ENCODE data around the gene ZNF317.
"Not testable (repeated sequence)": the region's sequence is repeated elsewhere in the genome, so short reads cannot be mapped to it uniquely, and the experiment has no call there.

The ZNF317 gene

DNA sequence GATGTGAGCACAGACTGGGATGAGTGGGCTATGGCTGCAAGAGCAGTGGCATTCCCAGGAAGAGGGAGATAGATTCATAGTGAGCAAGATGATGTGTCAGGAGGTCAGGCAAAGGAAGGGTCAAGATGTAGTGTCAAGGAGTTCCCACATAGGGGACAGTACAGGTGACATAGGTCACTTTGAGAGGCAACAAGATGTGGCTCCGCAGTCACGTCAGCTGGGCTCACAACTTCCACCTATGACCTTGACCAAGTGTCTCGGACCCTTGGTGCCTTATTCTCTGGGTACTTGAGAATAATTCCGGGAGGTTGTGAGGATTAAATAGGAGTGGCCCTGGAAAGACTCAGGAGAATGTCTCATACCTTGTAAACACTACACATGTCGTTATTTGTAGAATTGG, 10.5 kb downstream of the ZNF317 start:
- Histone ChIP-seq H3K4me1 (ENCODE audit: insufficient read depth, low read length) (no peaks in the 10 kb centered on the region), H3K9ac (ENCODE audit: low read depth, low read length) (no peak overlapping the region), H3K9me3 (ENCODE audit: control insufficient read depth, insufficient read depth, low read length) (peaks cover 28% of the 10 kb centered on the region), H3K36me3 (ENCODE audit: insufficient read depth, low read length) (peaks cover 10% of the 10 kb centered on the region; the same call in 1 of the 2 replicates)

DNA sequence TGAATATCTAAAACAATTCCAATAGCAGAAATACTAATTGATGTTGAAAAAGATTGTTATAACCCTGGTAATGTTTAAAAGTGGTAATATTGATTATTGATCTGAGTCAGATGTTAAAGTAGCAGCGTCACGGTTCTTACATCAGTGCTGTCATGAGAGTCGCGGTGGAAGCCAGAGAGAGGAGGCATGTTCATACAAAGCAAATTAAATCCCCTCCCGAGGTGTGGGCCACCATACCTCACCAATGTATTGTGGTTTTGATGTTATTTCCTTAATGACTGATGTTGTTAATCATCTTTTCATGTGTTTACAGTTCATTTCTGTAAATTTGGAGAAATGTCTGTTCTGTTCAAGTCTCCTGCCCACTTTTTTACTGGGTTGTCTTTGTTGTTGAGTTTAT, 11.2 kb downstream of the ZNF317 start:
- H3K9me3 ChIP-seq (ENCODE audit: control insufficient read depth, insufficient read depth, low read length), result peaks cover 28% of the 10 kb centered on the region

DNA sequence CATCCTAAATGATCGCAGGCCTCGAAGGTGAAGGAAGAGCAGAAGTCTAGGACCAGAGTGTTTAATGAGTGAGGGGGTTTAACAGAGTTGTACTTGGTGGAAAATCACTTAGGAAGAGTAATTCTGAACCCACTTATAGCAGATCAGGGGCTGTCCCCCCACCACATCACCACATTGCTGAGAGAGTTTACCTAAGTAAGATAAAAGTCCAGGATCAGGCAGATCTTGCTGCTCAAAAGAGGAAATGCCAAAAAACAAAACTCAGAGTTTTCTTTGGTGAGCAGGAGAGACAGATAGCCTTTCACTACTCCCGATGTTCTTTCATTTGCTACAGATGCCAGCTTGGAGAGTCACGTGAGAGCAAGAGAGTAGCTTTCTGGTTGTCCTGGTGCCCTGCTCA, 15.4 kb downstream of the ZNF317 start:
- Histone ChIP-seq H3K9ac (ENCODE audit: low read depth, low read length) (no peak overlapping the region), H3K9me3 (ENCODE audit: control insufficient read depth, insufficient read depth, low read length) (peaks cover 31% of the 10 kb centered on the region; the same call in 1 of the 2 replicates), H3K4me1 (ENCODE audit: insufficient read depth, low read length) (no peaks in the 10 kb centered on the region), H3K36me3 (ENCODE audit: insufficient read depth, low read length) (peaks cover 50% of the 10 kb centered on the region)

More for the DNA sequence above, 11.2 kb downstream of the ZNF317 start:
- H3K9ac ChIP-seq (ENCODE audit: low read depth, low read length), result no peak overlapping the region
- H3K36me3 ChIP-seq (ENCODE audit: insufficient read depth, low read length), result peaks cover 17% of the 10 kb centered on the region; the same call in 1 of the 2 replicates
- no peaks in the 10 kb centered on the region for H3K4me1 ChIP-seq (ENCODE audit: insufficient read depth, low read length)

DNA sequence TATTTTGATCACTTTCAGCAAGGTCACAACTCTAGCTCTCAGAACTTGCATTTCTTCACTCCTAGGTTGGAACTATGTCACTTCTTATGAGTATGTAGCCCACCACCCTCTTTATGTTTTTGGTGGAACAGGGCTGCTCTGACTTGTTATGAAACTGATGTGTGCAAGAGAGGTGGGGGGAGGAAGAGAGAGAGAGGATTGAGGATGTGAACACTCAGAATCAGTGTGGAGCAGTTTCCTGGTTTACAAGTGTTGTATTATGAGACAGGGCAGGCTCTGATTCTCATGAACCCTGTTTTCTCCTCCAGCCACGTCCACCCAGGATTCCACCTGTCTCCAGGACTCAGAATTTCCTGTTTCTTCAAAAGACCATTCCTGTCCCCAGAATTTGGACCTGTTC, 16.1 kb downstream of the ZNF317 start:
- H3K9ac ChIP-seq (ENCODE audit: low read depth, low read length), result no peak overlapping the region
- no peaks in the 10 kb centered on the region for H3K4me1 ChIP-seq (ENCODE audit: insufficient read depth, low read length)
- H3K36me3 ChIP-seq (ENCODE audit: insufficient read depth, low read length), result peaks cover 57% of the 10 kb centered on the region
- H3K9me3 ChIP-seq (ENCODE audit: control insufficient read depth, insufficient read depth, low read length), result peaks cover 30% of the 10 kb centered on the region

DNA sequence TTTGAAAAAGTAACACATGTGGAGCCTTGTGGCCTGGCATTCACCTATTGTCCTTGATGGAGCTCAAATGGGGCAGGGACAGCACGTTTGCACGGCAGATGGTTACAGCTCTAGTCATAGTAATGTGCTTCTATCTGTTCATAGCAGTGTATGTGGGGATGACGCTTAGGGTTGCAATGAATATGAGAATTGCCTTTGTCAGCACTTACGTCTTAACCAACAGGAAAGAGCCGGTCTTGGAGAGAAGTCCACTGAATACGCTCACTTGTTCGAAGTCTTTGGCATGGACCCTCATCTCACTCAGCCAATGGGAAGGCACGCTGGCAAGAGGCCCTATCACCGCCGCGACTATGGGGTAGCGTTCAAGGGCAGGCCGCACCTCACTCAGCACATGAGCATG, 19.7 kb downstream of the ZNF317 start:
- Histone ChIP-seq H3K9ac (ENCODE audit: low read depth, low read length) (no peak overlapping the region), H3K36me3 (ENCODE audit: insufficient read depth, low read length) (peaks cover 73% of the 10 kb centered on the region), H3K9me3 (ENCODE audit: control insufficient read depth, insufficient read depth, low read length) (peaks cover 29% of the 10 kb centered on the region), H3K4me1 (ENCODE audit: insufficient read depth, low read length) (no peaks in the 10 kb centered on the region)

DNA sequence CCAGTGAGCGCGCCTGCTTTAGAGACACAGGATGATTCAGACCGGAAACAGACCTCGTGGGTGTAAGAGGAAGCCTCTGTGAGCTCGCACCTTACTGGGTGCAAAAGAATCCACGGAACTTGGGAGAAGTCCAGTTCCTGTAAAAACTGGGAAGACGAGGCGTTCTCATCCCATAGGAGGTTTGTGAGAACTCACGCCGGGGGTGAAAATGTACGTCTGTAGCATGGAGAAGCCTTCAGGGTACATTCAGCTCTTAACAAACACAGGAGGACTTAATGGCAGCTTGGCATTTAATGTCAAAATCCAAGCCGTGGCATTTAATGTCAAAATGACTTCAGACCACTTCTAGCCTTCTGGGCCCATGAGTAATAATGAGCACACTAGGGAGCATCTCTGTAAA, 21.2 kb downstream of the ZNF317 start:
- H3K36me3 ChIP-seq (ENCODE audit: insufficient read depth, low read length), result peaks cover 61% of the 10 kb centered on the region
- H3K9ac ChIP-seq (ENCODE audit: low read depth, low read length), result no peak overlapping the region
- peaks cover 26% of the 10 kb centered on the region for H3K9me3 ChIP-seq (ENCODE audit: control insufficient read depth, insufficient read depth, low read length)

GRCh38 chr19:9165261-9165660, 25.1 kb downstream of the ZNF317 start:
- Histone ChIP-seq H3K4me1 (ENCODE audit: insufficient read depth, low read length) (no peaks in the 10 kb centered on the region), H3K9ac (ENCODE audit: low read depth, low read length) (no peak overlapping the region), H3K36me3 (ENCODE audit: insufficient read depth, low read length) (peaks cover 32% of the 10 kb centered on the region), H3K9me3 (ENCODE audit: control insufficient read depth, insufficient read depth, low read length) (peaks cover 14% of the 10 kb centered on the region)

More for the DNA sequence above, 21.2 kb downstream of the ZNF317 start:
- no peaks in the 10 kb centered on the region for H3K4me1 ChIP-seq (ENCODE audit: insufficient read depth, low read length)

DNA sequence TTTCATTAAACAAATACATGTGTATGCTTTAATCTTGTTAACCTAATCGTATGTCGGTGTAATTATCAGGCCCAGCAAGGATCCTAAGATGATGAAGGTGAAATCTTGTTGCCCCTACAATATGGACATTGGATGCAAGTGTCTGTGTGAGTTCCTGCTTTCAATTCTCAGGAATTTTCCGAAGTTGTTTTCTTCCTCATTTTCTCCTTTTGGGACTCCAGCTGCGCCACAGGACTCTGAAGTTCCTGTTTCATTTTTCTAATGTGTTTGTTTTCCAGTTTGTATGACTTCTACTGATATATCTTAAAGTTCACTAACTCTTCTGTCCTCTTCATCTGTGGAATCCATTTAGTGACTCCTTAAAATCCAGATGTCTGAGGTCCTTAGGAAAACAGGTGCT, 26.6 kb downstream of the ZNF317 start:
- Histone ChIP-seq H3K36me3 (ENCODE audit: insufficient read depth, low read length) (peaks cover 16% of the 10 kb centered on the region), H3K9ac (ENCODE audit: low read depth, low read length) (no peak overlapping the region), H3K4me1 (ENCODE audit: insufficient read depth, low read length) (no peaks in the 10 kb centered on the region), H3K9me3 (ENCODE audit: control insufficient read depth, insufficient read depth, low read length) (peaks cover 4% of the 10 kb centered on the region)

DNA sequence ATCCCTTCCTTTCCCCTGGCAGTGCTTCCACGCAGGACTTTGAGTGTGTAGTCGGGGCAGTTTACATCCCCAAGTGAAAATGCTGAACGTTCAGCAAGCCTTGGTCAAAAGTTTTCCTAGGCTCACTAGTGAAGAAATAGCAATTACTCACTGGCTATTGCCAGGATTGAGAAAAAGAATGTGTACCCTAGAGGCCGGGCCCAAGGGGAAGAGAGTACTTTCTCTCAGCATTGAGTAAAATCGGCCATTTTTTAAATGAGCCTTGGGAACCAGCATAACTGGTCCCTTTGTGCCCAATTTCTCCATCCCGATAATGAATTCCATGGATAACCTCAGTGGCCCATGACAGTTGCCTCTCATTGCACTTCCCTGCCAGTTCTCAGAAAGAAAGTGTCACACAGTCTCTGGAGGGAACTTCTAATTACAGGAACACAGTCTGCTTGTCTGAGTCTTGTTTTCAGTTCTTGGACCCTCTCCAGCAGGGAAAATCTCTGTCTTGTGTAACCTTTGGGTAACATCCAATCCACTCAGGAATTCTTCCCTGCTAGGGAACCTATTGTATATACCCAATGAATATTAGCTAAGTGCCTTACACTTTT, 31.3 kb downstream of the ZNF317 start:
- Histone ChIP-seq H3K9me3 (ENCODE audit: control insufficient read depth, insufficient read depth, low read length) (no peaks in the 10 kb centered on the region; the same call in 1 of the 2 replicates), H3K4me1 (ENCODE audit: insufficient read depth, low read length) (no peaks in the 10 kb centered on the region), H3K36me3 (ENCODE audit: insufficient read depth, low read length) (no peaks in the 10 kb centered on the region), H3K9ac (ENCODE audit: low read depth, low read length) (no peak overlapping the region)

GRCh38 chr19:9175326-9175725, 35.1 kb downstream of the ZNF317 start:
- Histone ChIP-seq H3K36me3 (ENCODE audit: insufficient read depth, low read length) (no peaks in the 10 kb centered on the region), H3K9ac (ENCODE audit: low read depth, low read length) (no peak overlapping the region), H3K9me3 (ENCODE audit: control insufficient read depth, insufficient read depth, low read length) (no peaks in the 10 kb centered on the region), H3K4me1 (ENCODE audit: insufficient read depth, low read length) (no peaks in the 10 kb centered on the region)

- H3K9ac ChIP-seq (ENCODE audit: low read depth, low read length), result no peak within 1 kb of the TSS
- no peaks in the 10 kb centered on the region for H3K36me3 ChIP-seq (ENCODE audit: insufficient read depth, low read length)
- H3K9me3 ChIP-seq (ENCODE audit: control insufficient read depth, insufficient read depth, low read length), result no peaks in the 10 kb centered on the region
- H3K4me1 ChIP-seq (ENCODE audit: insufficient read depth, low read length), result no peaks in the 10 kb centered on the region
Observed at GRCh38 chr19:9178901-9179300, 38.7 kb downstream of the ZNF317 start, which contains the start of gene OR7D2. Gene OR7D2, plus strand, starts transcription at chr19:9178979. Its CDS starts 6,803 bp downstream, at chr19:9185782.

DNA sequence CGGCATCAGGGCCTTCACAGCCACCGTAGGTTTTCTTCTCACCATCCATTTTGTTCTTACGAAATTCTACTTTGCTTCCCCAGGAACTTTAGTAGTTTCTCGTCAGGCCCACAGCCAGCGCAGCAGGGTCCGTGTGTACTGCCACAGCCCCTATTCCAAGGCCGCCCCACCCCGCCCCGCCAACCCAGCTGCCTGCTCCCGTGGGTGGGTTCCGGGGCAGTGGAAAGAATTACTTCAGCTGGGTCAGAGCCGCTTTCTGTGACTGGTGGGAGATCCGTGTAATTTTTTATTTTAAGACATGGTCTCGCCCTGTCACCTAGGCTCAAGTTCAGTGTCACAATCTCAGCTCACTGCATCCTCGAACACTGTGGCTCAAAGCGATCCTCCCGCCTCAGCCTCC, 42.8 kb downstream of the ZNF317 start:
- Histone ChIP-seq H3K36me3 (ENCODE audit: insufficient read depth, low read length) (no peaks in the 10 kb centered on the region), H3K9ac (ENCODE audit: low read depth, low read length) (no peak overlapping the region), H3K4me1 (ENCODE audit: insufficient read depth, low read length) (no peaks in the 10 kb centered on the region), H3K9me3 (ENCODE audit: control insufficient read depth, insufficient read depth, low read length) (no peaks in the 10 kb centered on the region)

DNA sequence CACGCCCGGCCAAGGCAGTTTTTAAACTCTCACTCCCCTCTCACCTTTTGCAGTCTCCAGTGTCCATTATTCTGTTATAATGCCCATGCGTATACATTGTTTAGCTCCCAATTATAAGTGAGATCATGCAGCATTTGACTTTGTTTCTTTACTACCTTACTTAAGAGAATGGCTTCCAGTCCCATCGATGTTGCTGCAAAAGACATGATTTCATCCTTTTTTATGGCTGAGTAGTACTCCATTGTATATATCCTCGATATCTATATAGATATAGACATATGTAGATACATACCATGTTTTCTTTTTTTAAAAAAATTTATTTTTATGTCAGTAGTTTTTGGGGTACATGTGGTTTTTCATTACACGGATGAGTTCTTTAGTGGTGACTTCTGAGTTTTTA, 47.0 kb downstream of the ZNF317 start:
- no peaks in the 10 kb centered on the region for H3K9me3 ChIP-seq (ENCODE audit: control insufficient read depth, insufficient read depth, low read length)
- H3K9ac ChIP-seq (ENCODE audit: low read depth, low read length), result no peak overlapping the region
- H3K4me1 ChIP-seq (ENCODE audit: insufficient read depth, low read length), result no peaks in the 10 kb centered on the region
- H3K36me3 ChIP-seq (ENCODE audit: insufficient read depth, low read length), result no peaks in the 10 kb centered on the region

GRCh38 chr19:9189535-9189934, 49.3 kb downstream of the ZNF317 start:
- no peaks in the 10 kb centered on the region for H3K9me3 ChIP-seq (ENCODE audit: control insufficient read depth, insufficient read depth, low read length)

GRCh38 chr19:9198044-9198443, 57.8 kb downstream of the ZNF317 start:
- not testable (repeated sequence) for H3K4me1 ChIP-seq (ENCODE audit: insufficient read depth, low read length); H3K36me3 ChIP-seq (ENCODE audit: insufficient read depth, low read length); H3K9ac ChIP-seq (ENCODE audit: low read depth, low read length); H3K9me3 ChIP-seq (ENCODE audit: control insufficient read depth, insufficient read depth, low read length)

More at GRCh38 chr19:9189535-9189934, 49.3 kb downstream of the ZNF317 start:
- no peak overlapping the region for H3K9ac ChIP-seq (ENCODE audit: low read depth, low read length)
- H3K4me1 ChIP-seq (ENCODE audit: insufficient read depth, low read length), result no peaks in the 10 kb centered on the region
- H3K36me3 ChIP-seq (ENCODE audit: insufficient read depth, low read length), result no peaks in the 10 kb centered on the region

Measured in ES-I3 (cell line).